SK-N-SH treated with all-trans-retinoic acid at 6 μM for 48 hours (cell line): ENCODE measurements around the gene GTF2IRD1.
"Not testable (repeated sequence)": the region's sequence is repeated elsewhere in the genome, so short reads cannot be mapped to it uniquely, and the experiment has no call there.

Experiments used
- ATAC-seq: fragments of 200-7000 bp; cut with Tn5 transposase; 3 replicates; pipeline ENCODE4 v1.9.1; 2020; ENCODE audit warnings: mild to moderate bottlenecking, moderate library complexity
- ARNTL ChIP-seq: fragments of 450-650 bp; formaldehyde crosslinking; IDR thresholded peaks from 2 replicates; pipeline ENCODE4 v1.5.0; 2020; ENCODE audit warnings: low read depth, mild to moderate bottlenecking, moderate library complexity, borderline replicate concordance
- BACH2 ChIP-seq: fragments of 250-450 bp; sonication (Bioruptor Pico); IDR thresholded peaks from 2 replicates; pipeline ENCODE4 v1.9.0; 2021; ENCODE audit warnings: mild to moderate bottlenecking, borderline replicate concordance
- CREB5 ChIP-seq: fragments of 250-450 bp; sonication (Bioruptor Pico); IDR thresholded peaks from 2 replicates; pipeline ENCODE4 v1.5.1; 2020; ENCODE audit warnings: low read depth, mild to moderate bottlenecking, moderate library complexity
- CSDC2 ChIP-seq: fragments of 250-450 bp; sonication (Bioruptor Pico); IDR thresholded peaks from 2 replicates; pipeline ENCODE4 v1.5.0; 2020; ENCODE audit warnings: mild to moderate bottlenecking, moderate library complexity
- CSRNP3 ChIP-seq: fragments of 250-450 bp; sonication (Bioruptor Pico); IDR thresholded peaks from 2 replicates; pipeline ENCODE4 v1.5.1; 2021; ENCODE audit warnings: mild to moderate bottlenecking, moderate library complexity
- ESRRG ChIP-seq: fragments of 250-450 bp; sonication (Bioruptor Pico); IDR thresholded peaks from 2 replicates; pipeline ENCODE4 v1.6.1; 2021; ENCODE audit warnings: mild to moderate bottlenecking
- GLIS3 ChIP-seq: fragments of 250-450 bp; sonication (Bioruptor Pico); IDR thresholded peaks from 2 replicates; pipeline ENCODE4 v1.5.0; 2020; ENCODE audit warnings: mild to moderate bottlenecking, moderate library complexity
- ISL1 ChIP-seq: fragments of 250-450 bp; sonication (Bioruptor Pico); IDR thresholded peaks from 2 replicates; pipeline ENCODE4 v2.1.2; 2022; ENCODE audit warnings: mild to moderate bottlenecking, moderate library complexity
- PATZ1 ChIP-seq: fragments of 250-450 bp; sonication (Bioruptor Pico); IDR thresholded peaks from 2 replicates; pipeline ENCODE4 v1.8.0; 2020; ENCODE audit warnings: mild to moderate bottlenecking, moderate library complexity, borderline replicate concordance
- POU6F1 ChIP-seq: fragments of 250-450 bp; sonication (Bioruptor Pico); IDR thresholded peaks from 2 replicates; pipeline ENCODE4 v1.8.0; 2021; ENCODE audit warnings: low read depth, mild to moderate bottlenecking, moderate library complexity, borderline replicate concordance
- PPARA ChIP-seq: fragments of 250-450 bp; sonication (Bioruptor Pico); IDR thresholded peaks from 2 replicates; pipeline ENCODE4 v1.5.0; 2020; ENCODE audit warnings: mild to moderate bottlenecking, borderline replicate concordance
- TCF4 ChIP-seq: fragments of 250-450 bp; sonication (Bioruptor Pico); IDR thresholded peaks from 2 replicates; pipeline ENCODE4 v1.8.0; 2021; ENCODE audit warnings: mild to moderate bottlenecking, moderate library complexity, borderline replicate concordance
- TOX ChIP-seq: fragments of 250-450 bp; sonication (Bioruptor Pico); IDR thresholded peaks from 2 replicates; pipeline ENCODE4 v1.8.0; 2021; ENCODE audit warnings: mild to moderate bottlenecking, moderate library complexity, borderline replicate concordance
- TSHZ2 ChIP-seq: fragments of 250-450 bp; sonication (Bioruptor Pico); IDR thresholded peaks from 2 replicates; pipeline ENCODE4 v1.5.0; 2020; ENCODE audit warnings: mild to moderate bottlenecking, moderate library complexity
- ZC3H10 ChIP-seq: fragments of 250-450 bp; sonication (Bioruptor Pico); IDR thresholded peaks from 2 replicates; pipeline ENCODE4 v1.5.1; 2021; ENCODE audit warnings: mild to moderate bottlenecking, moderate library complexity
- ZFP3 ChIP-seq: fragments of 250-450 bp; sonication (Bioruptor Pico); IDR thresholded peaks from 2 replicates; pipeline ENCODE4 v1.5.0; 2020; ENCODE audit warnings: mild to moderate bottlenecking, moderate library complexity
- ZFP30 ChIP-seq: fragments of 450-650 bp; formaldehyde crosslinking; IDR thresholded peaks from 2 replicates; pipeline ENCODE4 v1.5.0; 2022; ENCODE audit warnings: mild to moderate bottlenecking, moderate library complexity
- ZNF565 ChIP-seq: fragments of 450-650 bp; formaldehyde crosslinking; conservative IDR thresholded peaks from 2 replicates; pipeline ENCODE4 v1.5.0; 2020; ENCODE audit warnings: low read depth, mild to moderate bottlenecking, moderate library complexity
- ZNF70 ChIP-seq: fragments of 450-650 bp; formaldehyde crosslinking; IDR thresholded peaks from 2 replicates; pipeline ENCODE4 v1.5.0; 2020; ENCODE audit warnings: mild to moderate bottlenecking, moderate library complexity
- ZNF8 ChIP-seq: fragments of 450-650 bp; formaldehyde crosslinking; IDR thresholded peaks from 2 replicates; pipeline ENCODE4 v1.5.0; 2020; ENCODE audit warnings: mild to moderate bottlenecking, moderate library complexity

GTF2IRD1 gene

GRCh38 chr7:74412056-74412455 is 41.6 kb upstream of the GTF2IRD1 start:
- ATAC-seq: peak; percentile 29
- no peak for TF ChIP-seq ZFP3
- no peak for TF ChIP-seq ZFP30 (CRISPR knock-in tag)
- TF ChIP-seq ZNF70: no peak
- TF ChIP-seq CSDC2: no peak

- TF ChIP-seq TOX (CRISPR knock-in tag): no peak
- no peak for TF ChIP-seq TCF4 (CRISPR knock-in tag)
- no peak for TF ChIP-seq ZNF8 (CRISPR knock-in tag)
- no peak for TF ChIP-seq ISL1 (CRISPR knock-in tag)
- TF ChIP-seq ARNTL (CRISPR knock-in tag): no peak
- no peak for TF ChIP-seq ZNF565 (CRISPR knock-in tag)
- no peak for TF ChIP-seq ZNF70
- TF ChIP-seq ZC3H10 (CRISPR knock-in tag): no peak
- TF ChIP-seq GLIS3: no peak
- no peak for TF ChIP-seq CSRNP3 (CRISPR knock-in tag)
- no peak for TF ChIP-seq BACH2 (CRISPR knock-in tag)
- TF ChIP-seq TSHZ2: no peak
- no peak for TF ChIP-seq CREB5 (CRISPR knock-in tag)
- TF ChIP-seq PPARA (CRISPR knock-in tag): no peak
- no peak for TF ChIP-seq POU6F1 (CRISPR knock-in tag)
- no peak for TF ChIP-seq CSDC2
- TF ChIP-seq ESRRG (CRISPR knock-in tag): no peak
- TF ChIP-seq PATZ1: no peak
- TF ChIP-seq ZFP30 (CRISPR knock-in tag): no peak
- ATAC-seq: no peak
These were observed 41.1 kb upstream of the GTF2IRD1 start for GRCh38 chr7:74412603-74413002.

- ATAC-seq: not testable (repeated sequence)
These were observed 38.9 kb upstream of the GTF2IRD1 start for GRCh38 chr7:74414595-74415333.
